Panc1 (cell line): ENCODE data around the gene MT1E. TPM values are rescaled to one million over a fixed set of nuclear protein-coding genes. Genes with fewer than 3 reads are reported as not detected.

Source experiments
- ATAC-seq: fragments of 200-7000 bp; cut with Tn5 transposase; 2 replicates; pipeline ENCODE4 v1.9.1; 2020; ENCODE audit warnings: mild to moderate bottlenecking, moderate library complexity
- BruUV-seq: library from RNA; stranded (reverse); fragments of 400-500 nt; replicated peaks from 2 replicates; lab custom pipeline; 2021; lab: Mats Ljungman, UMichigan
- CTCF ChIA-PET: fragments of 300-600 bp; sonication (Branson Sonifier 250); formaldehyde crosslinking; loops from one replicate; lab custom pipeline; 2022; ENCODE audit warnings: antibody characterized with exemption; lab: Charles Lee
- POLR2A ChIA-PET: fragments of 300-600 bp; sonication (Branson Sonifier 250); formaldehyde crosslinking; loops from one replicate; lab custom pipeline; 2022; ENCODE audit warnings: antibody characterized with exemption; lab: Charles Lee
- DNase-seq: peaks from one replicate; pipeline ENCODE4 v3.0.0-alpha.2; 2010; ENCODE audit warnings: low read depth, low spot score
- H3K27ac ChIP-seq: 2 replicates; pipeline ENCODE4 v1.5.1; 2011; ENCODE audit warnings: mild to moderate bottlenecking, low read length, inconsistent platforms
- H3K27me3 ChIP-seq: fragments of 200-500 bp; sonication (Bioruptor generic); 2 replicates; pipeline ENCODE4 v1.6.0; 2014; ENCODE audit warnings: low read length, inconsistent platforms; ENCODE audit not compliant: control insufficient read depth, insufficient read depth
- H3K36me3 ChIP-seq: fragments of 200-500 bp; sonication (Bioruptor generic); 2 replicates; pipeline ENCODE4 v1.5.1; 2014; ENCODE audit warnings: inconsistent platforms, mild to moderate bottlenecking, low read length, moderate library complexity; ENCODE audit not compliant: control insufficient read depth, insufficient read depth
- H3K4me1 ChIP-seq: 2 replicates; pipeline ENCODE4 v1.5.1; 2011; ENCODE audit warnings: inconsistent platforms, mild to moderate bottlenecking, low read length, moderate library complexity; ENCODE audit not compliant: control insufficient read depth, insufficient read depth
- H3K4me3 ChIP-seq, 2 experiments: 2 replicates each; pipeline ENCODE4 v1.5.1; 2011 to 2012; ENCODE audit warnings: low read depth in 2 of 2, low read length in 2 of 2, mild to moderate bottlenecking in 2 of 2, inconsistent platforms in 1 of 2, moderate library complexity in 1 of 2
- H3K9me3 ChIP-seq: fragments of 200-500 bp; sonication (Bioruptor generic); 2 replicates; pipeline ENCODE4 v1.5.1; 2014; ENCODE audit warnings: low read depth, mild to moderate bottlenecking, inconsistent platforms, low read length, moderate library complexity; ENCODE audit not compliant: control insufficient read depth, insufficient read depth
- POLR2AphosphoS5 ChIP-seq: IDR thresholded peaks from 2 replicates; pipeline ENCODE4 v1.6.1; 2012; ENCODE audit warnings: mild to moderate bottlenecking, low read depth, low read length, moderate library complexity
- REST ChIP-seq, 2 experiments: IDR thresholded peaks; 2 replicates each; pipeline ENCODE4 v1.6.1; 2011 to 2012; ENCODE audit warnings: low read depth in 2 of 2, control low read depth in 1 of 2, low read length in 1 of 2, mild to moderate bottlenecking in 1 of 2, moderate library complexity in 1 of 2; ENCODE audit not compliant: insufficient read depth in 1 of 2
- SIN3A ChIP-seq: IDR thresholded peaks from 2 replicates; pipeline ENCODE4 v1.6.1; 2012; ENCODE audit warnings: low read depth, mild to moderate bottlenecking, low read length, moderate library complexity, borderline replicate concordance; ENCODE audit not compliant: insufficient read depth
- TCF7L2 ChIP-seq: IDR thresholded peaks from 2 replicates; pipeline ENCODE4 v1.6.1; 2011; ENCODE audit warnings: mild to moderate bottlenecking, low read depth, low read length, inconsistent platforms
- in situ Hi-C: cut with HindIII; loops from 2 replicates; pipeline ENCODE4 v1.10.0; 2016; ENCODE audit warnings: low sequenced_read_pairs, low pct_unique_long_range_greater_than_20kb
- intact Hi-C: fragments of 100-400 bp; cut with micrococcal nuclease; formaldehyde crosslinking; loops from one replicate; pipeline ENCODE4 v1.10.0; 2022; ENCODE audit not compliant: unreplicated experiment
- total RNA-seq: library from RNA; stranded (reverse); gene quantifications from one replicate; pipeline ENCODE4 v1.2.1, GENCODE V29; 2021; ENCODE audit not compliant: unreplicated experiment
- TF ChIP-seq, protein P1 (sequence below): fragments of 450-650 bp; IDR thresholded peaks from 2 replicates; pipeline ENCODE4 v1.5.1; 2017; ENCODE audit warnings: mild to moderate bottlenecking

Gene MT1E
- total RNA-seq, 1 experiment from 2014 or later, result 170 TPM

DNA sequence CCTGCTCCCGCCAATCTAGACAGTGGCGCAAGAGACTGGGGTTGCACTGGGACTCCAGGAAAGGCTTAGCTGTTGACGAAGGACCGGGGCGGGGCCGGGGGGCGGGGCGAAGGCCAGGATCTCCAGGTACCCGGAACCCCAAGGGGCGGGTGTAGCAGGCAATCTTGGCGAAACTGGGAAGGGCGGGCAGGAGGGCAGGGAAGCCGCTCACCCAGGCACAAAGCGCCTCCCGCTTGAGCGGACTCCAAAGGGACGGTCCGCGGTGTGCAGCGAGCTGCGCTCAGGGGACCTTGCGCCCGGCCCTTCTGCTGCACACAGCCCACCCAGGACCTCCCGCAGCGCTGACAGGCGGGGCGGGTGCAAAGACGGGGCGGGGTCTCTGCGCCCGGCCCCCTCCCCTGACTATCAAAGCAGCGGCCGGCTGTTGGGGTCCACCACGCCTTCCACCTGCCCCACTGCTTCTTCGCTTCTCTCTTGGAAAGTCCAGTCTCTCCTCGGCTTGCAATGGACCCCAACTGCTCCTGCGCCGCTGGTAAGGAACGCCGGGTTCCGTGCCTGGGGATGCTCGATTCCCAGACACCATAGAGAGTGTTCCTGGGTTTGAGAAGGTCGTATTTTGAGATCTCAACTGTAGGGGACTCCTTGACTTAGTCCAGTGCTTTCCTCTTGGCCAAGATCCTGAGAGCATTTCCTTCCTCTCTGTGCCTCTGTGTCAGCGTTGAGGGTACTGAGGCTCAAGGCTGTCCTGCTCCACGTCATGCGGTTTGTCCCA, 32.2 kb downstream of the MT1E start, which contains the start of gene MT1F:
MT1F (plus strand) TSS at position 405 of the 772 bp plus-strand sequence; CDS start at position 505, 100 bp downstream.
- no peaks in the 10 kb centered on the region for H3K36me3 ChIP-seq
- intact Hi-C loops, result no loop called here
- BruUV-seq, result no TSS peak
- ATAC-seq (peak; percentile 88), DNase-seq (no peak)
- no peaks in the 10 kb centered on the region for H3K9me3 ChIP-seq
- H3K4me3 ChIP-seq, result peak within 1 kb of the TSS; percentile 41 to 49
- in situ Hi-C loops, result no loop called here
- no peak within 1 kb of the TSS for H3K27ac ChIP-seq
- POLR2A ChIA-PET, result no interaction called here
- H3K27me3 ChIP-seq, result no peaks in the 10 kb centered on the region
- CTCF ChIA-PET, result interaction anchor here (0.7 kb wide), 1 partner anchor 32 kb away, joined by 3 read pairs; the partner anchor contains the start of gene MT1E
- peaks cover 3% of the 10 kb centered on the region; the same call in 1 of the 2 replicates for H3K4me1 ChIP-seq
- TF ChIP-seq SIN3A (no peak), REST (IDR thresholded peaks at IDR 0.05; ENCODE audit: insufficient read depth in 1 of 2, low read depth in 2 of 2, low read length in 1 of 2) (no peak), POLR2AphosphoS5 (no peak), TCF7L2 (no peak)
- TF ChIP-seq, protein P1, sequence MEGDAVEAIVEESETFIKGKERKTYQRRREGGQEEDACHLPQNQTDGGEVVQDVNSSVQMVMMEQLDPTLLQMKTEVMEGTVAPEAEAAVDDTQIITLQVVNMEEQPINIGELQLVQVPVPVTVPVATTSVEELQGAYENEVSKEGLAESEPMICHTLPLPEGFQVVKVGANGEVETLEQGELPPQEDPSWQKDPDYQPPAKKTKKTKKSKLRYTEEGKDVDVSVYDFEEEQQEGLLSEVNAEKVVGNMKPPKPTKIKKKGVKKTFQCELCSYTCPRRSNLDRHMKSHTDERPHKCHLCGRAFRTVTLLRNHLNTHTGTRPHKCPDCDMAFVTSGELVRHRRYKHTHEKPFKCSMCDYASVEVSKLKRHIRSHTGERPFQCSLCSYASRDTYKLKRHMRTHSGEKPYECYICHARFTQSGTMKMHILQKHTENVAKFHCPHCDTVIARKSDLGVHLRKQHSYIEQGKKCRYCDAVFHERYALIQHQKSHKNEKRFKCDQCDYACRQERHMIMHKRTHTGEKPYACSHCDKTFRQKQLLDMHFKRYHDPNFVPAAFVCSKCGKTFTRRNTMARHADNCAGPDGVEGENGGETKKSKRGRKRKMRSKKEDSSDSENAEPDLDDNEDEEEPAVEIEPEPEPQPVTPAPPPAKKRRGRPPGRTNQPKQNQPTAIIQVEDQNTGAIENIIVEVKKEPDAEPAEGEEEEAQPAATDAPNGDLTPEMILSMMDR, result no peak

GRCh38 chr16:56658327-56658875, 32.8 kb downstream of the MT1E start:
- no peaks in the 10 kb centered on the region for H3K36me3 ChIP-seq
- TF ChIP-seq SIN3A (no peak), TCF7L2 (no peak), POLR2AphosphoS5 (no peak), REST (IDR thresholded peaks at IDR 0.05; ENCODE audit: insufficient read depth in 1 of 2, low read depth in 2 of 2, low read length in 1 of 2) (no peak)
- TF ChIP-seq, protein P1, result no peak
- H3K27me3 ChIP-seq, result no peaks in the 10 kb centered on the region
- H3K27ac ChIP-seq, result no peak overlapping the region
- POLR2A ChIA-PET, result no interaction called here
- in situ Hi-C loops, result no loop called here
- DNase-seq (no peak), ATAC-seq (no peak)
- peak overlapping the region; percentile 41 to 49 for H3K4me3 ChIP-seq
- CTCF ChIA-PET, result no interaction called here
- intact Hi-C loops, result no loop called here
- H3K9me3 ChIP-seq, result no peaks in the 10 kb centered on the region
- peaks cover 3% of the 10 kb centered on the region; the same call in 1 of the 2 replicates for H3K4me1 ChIP-seq
- no TSS peak for BruUV-seq
